ENCODE measurements around the gene PRKAR2B. TPM values are rescaled to one million over a fixed set of nuclear protein-coding genes. Genes with fewer than 3 reads are reported as not detected.
"Not testable (repeated sequence)": the region's sequence is repeated elsewhere in the genome, so short reads cannot be mapped to it uniquely, and the experiment has no call there.

Gene PRKAR2B
- total RNA-seq, 2 donors from 2014 or later: 3.9 to 5.3 TPM

DNA sequence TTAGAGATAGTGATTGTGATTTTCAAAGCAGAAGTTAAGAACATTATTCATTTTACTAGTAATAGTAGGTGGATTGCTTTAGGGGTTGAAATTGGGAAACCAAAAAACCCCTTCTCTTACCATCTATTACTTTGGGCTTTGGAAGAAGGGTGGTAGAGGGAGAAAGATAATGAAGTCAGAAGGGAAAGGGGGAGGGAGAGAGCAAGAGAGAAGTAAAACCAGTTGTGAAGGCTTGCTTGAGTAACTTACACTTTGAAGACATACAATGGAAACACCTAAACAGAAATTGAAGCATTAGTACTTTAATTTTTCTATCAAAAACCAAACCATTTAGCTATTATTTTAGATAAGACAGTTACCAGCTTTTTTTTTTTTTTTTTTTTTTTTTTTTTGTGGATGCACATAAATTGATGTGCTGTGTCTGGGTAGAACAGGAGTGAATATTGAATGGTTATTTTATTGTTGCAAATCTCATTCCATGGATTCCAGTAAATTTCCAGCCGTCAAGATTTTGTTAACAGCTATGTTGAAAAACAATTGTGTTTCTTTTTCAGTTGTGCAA lies 5.5 kb downstream of the PRKAR2B start:
- TF ChIP-seq CTCF (IDR thresholded peaks at IDR 0.05): no peak
- peaks cover 8 to 11% of the 10 kb centered on the region in 2 donors for H3K4me1 ChIP-seq (ENCODE audit: control insufficient read depth in 1 of 2, low read depth in 2 of 2)
- no peak for ATAC-seq (ENCODE audit: insufficient number of reproducible peaks, low FRiP score, low read depth)

DNA sequence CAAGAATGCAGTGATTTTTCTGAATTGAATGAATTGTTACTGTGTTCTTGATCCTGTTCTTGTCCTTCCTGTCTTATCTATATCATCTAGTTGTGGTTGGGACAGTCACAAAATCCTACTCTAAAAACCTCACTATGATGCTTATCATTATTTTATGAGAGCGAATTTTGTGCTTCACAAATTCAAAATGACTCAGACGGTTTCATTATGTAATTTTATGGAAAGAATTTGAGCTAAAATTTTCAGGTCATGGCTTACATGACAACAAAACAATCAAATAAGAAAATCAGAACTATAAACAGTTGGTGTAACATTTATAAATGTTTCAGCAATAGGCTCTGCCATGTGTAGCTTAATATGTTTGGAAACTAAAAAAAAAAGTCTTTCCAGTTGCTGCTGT lies 6.9 kb downstream of the PRKAR2B start:
- no peak overlapping the region for H3K27ac ChIP-seq
- no peaks in the 10 kb centered on the region for H3K27me3 ChIP-seq (replicated peaks; ENCODE audit: insufficient read depth)
- no peaks in the 10 kb centered on the region for H3K36me3 ChIP-seq
- TF ChIP-seq CTCF (IDR thresholded peaks at IDR 0.05): no peak
- H3K4me3 ChIP-seq: no peak overlapping the region
- DNase-seq (ENCODE audit: low spot score) (no peak), ATAC-seq (ENCODE audit: insufficient number of reproducible peaks, low FRiP score, low read depth) (no peak)
- H3K9me3 ChIP-seq: no peaks in the 10 kb centered on the region
- no peaks in the 10 kb centered on the region for H3K4me1 ChIP-seq (ENCODE audit: control insufficient read depth in 1 of 2, low read depth in 2 of 2)

More for the DNA sequence above, 5.5 kb downstream of the PRKAR2B start:
- H3K4me3 ChIP-seq: no peak overlapping the region
- DNase-seq (ENCODE audit: low spot score): no peak
- no peak overlapping the region for H3K27ac ChIP-seq
- H3K9me3 ChIP-seq: no peaks in the 10 kb centered on the region
- no peaks in the 10 kb centered on the region for H3K27me3 ChIP-seq (replicated peaks; ENCODE audit: insufficient read depth)
- H3K36me3 ChIP-seq: no peaks in the 10 kb centered on the region

DNA sequence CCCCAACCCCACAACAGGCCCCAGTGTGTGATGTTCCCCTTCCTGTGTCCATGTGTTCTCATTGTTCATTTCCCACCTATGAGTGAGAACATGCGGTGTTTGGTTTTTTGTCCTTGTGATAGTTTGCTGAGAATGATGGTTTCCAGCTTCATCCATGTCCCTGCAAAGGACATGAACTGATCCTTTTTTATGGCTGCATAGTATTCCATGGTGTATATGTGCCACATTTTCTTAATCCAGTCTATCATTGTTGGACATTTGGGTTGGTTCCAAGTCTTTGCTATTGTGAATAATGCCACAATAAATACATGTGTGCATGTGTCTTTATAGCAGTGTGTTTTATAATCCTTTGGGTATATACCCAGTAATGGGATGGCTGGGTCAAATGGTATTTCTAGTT lies 10.5 kb downstream of the PRKAR2B start:
- not testable (repeated sequence) for H3K4me3 ChIP-seq; H3K36me3 ChIP-seq; H3K27ac ChIP-seq; DNase-seq (ENCODE audit: low spot score); H3K4me1 ChIP-seq (ENCODE audit: control insufficient read depth in 1 of 2, low read depth in 2 of 2); H3K9me3 ChIP-seq; H3K27me3 ChIP-seq (replicated peaks; ENCODE audit: insufficient read depth); ATAC-seq (ENCODE audit: insufficient number of reproducible peaks, low FRiP score, low read depth)

- not testable (repeated sequence) for ATAC-seq (ENCODE audit: insufficient number of reproducible peaks, low FRiP score, low read depth); H3K27me3 ChIP-seq (replicated peaks; ENCODE audit: insufficient read depth); H3K4me1 ChIP-seq (ENCODE audit: control insufficient read depth in 1 of 2, low read depth in 2 of 2); H3K9me3 ChIP-seq; H3K36me3 ChIP-seq; DNase-seq (ENCODE audit: low spot score); H3K27ac ChIP-seq; H3K4me3 ChIP-seq
These were observed 11.6 kb downstream of the PRKAR2B start for GRCh38 chr7:107056058-107056457.

DNA sequence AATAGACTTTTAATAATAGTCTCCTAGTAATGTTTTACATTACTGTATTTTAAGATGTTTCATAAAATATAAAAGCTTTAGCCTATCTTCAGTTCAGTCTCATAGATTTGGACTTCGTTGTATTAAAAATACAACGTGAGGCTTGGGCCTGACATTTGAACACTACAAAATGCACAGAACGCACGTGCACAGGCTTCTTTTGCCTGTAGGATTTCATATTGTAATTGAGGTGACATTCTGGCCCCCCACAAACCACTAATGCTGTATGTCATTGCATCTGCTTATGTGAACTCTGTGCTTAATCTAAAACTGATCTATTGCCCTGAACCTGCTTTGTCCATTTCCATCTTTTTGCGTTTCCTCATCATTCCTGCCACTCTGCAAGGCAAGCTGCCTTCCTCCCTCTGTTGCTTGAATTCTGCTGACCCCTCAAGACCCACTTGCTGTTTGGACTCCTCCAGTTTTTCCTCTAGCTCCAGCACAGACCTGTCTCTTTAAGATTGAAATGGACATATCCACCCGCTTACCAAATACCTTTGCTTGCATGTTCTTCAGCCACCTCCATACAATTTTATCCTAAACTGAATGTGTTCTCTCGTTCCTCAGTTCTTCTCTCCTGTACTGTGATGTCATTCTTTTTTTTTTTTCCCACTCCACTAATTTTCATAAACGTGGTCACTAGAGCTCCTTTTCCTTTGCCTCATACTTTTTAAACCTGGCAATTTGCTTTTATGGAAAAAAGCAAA lies 12.4 kb downstream of the PRKAR2B start:
- H3K9me3 ChIP-seq: no peaks in the 10 kb centered on the region
- TF ChIP-seq CTCF (IDR thresholded peaks at IDR 0.05): no peak
- no peaks in the 10 kb centered on the region for H3K4me1 ChIP-seq (ENCODE audit: control insufficient read depth in 1 of 2, low read depth in 2 of 2)
- H3K36me3 ChIP-seq: no peaks in the 10 kb centered on the region
- H3K27ac ChIP-seq: no peak overlapping the region
- no peak overlapping the region for H3K4me3 ChIP-seq
- no peak for ATAC-seq (ENCODE audit: insufficient number of reproducible peaks, low FRiP score, low read depth)
- DNase-seq (ENCODE audit: low spot score): no peak
- H3K27me3 ChIP-seq (replicated peaks; ENCODE audit: insufficient read depth): no peaks in the 10 kb centered on the region

- Histone ChIP-seq H3K36me3 (no peaks in the 10 kb centered on the region), H3K4me3 (no peak overlapping the region), H3K4me1 (ENCODE audit: control insufficient read depth in 1 of 2, low read depth in 2 of 2) (no peaks in the 10 kb centered on the region), H3K9me3 (no peaks in the 10 kb centered on the region), H3K27ac (no peak overlapping the region), H3K27me3 (replicated peaks; ENCODE audit: insufficient read depth) (no peaks in the 10 kb centered on the region)
- no peak for TF ChIP-seq CTCF (IDR thresholded peaks at IDR 0.05)
- ATAC-seq (ENCODE audit: insufficient number of reproducible peaks, low FRiP score, low read depth) (no peak), DNase-seq (ENCODE audit: low spot score) (no peak)
These were observed 12.9 kb downstream of the PRKAR2B start for GRCh38 chr7:107057474-107057833.
